HCT116 (cell line): ENCODE results near the gene COL5A2. TPM values are rescaled to one million over a fixed set of nuclear protein-coding genes. Genes with fewer than 3 reads are reported as not detected.

Source experiments
- ATAC-seq: fragments of 200-7000 bp; cut with Tn5 transposase; 2 replicates; pipeline ENCODE4 v1.9.1; 2020; ENCODE audit warnings: mild to moderate bottlenecking, moderate library complexity
- BruUV-seq: library from RNA; stranded (reverse); fragments of 400-500 nt; replicated peaks from 2 replicates; lab custom pipeline; 2021; lab: Mats Ljungman, UMichigan
- CTCF ChIA-PET: fragments of 300-600 bp; sonication (Branson Sonifier 250); formaldehyde crosslinking; loops from one replicate; lab custom pipeline; 2021; ENCODE audit warnings: antibody characterized with exemption; lab: Charles Lee
- POLR2A ChIA-PET: fragments of 300-600, 350-600 bp; sonication (Branson Sonifier 250); formaldehyde crosslinking; loops from one replicate; lab custom pipeline; 2021; ENCODE audit warnings: antibody characterized with exemption; lab: Charles Lee
- RAD21 ChIA-PET, 2 experiments: fragments of 300-600 bp; sonication (Branson Sonifier 250); formaldehyde crosslinking; loops; one replicate each; lab custom pipeline; 2023; ENCODE audit warnings: low total read pairs in 2 of 2; ENCODE audit not compliant: uncharacterized antibody in 2 of 2, unreplicated experiment in 2 of 2, low non-redundant PET in 1 of 2; lab: Charles Lee
- DNase-seq: peaks from one replicate; pipeline ENCODE4 v3.0.0-alpha.2; 2010; ENCODE audit warnings: low read depth, low spot score
- H2AFZ ChIP-seq: fragments of 200-600 bp; shearing (Covaris generic), sonication (generic); 2 replicates; pipeline ENCODE4 v1.6.1; 2017; ENCODE audit warnings: low read depth, mixed run types, mixed read lengths, antibody characterized with exemption, low read length; ENCODE audit not compliant: poor library complexity, severe bottlenecking
- H3K27ac ChIP-seq: 2 replicates; pipeline ENCODE4 v1.5.1; 2012; ENCODE audit warnings: low read depth, low read length
- H3K27me3 ChIP-seq: fragments of 200-600 bp; sonication (generic); 2 replicates; pipeline ENCODE4 v1.6.1; 2016; ENCODE audit warnings: mixed run types, low read length, mixed read lengths; ENCODE audit not compliant: insufficient read depth
- H3K36me3 ChIP-seq, 2 experiments: fragments of 200-500 bp in 1 of 2; fragments of 200-600 bp in 1 of 2; sonication (Bioruptor generic) in 1 of 2; sonication (generic) in 1 of 2; 2 replicates each; pipeline versions ENCODE4 v1.5.1 to v1.6.1; 2014 to 2016; ENCODE audit warnings: low read length in 2 of 2, inconsistent platforms in 1 of 2, mixed read lengths in 1 of 2, mixed run types in 1 of 2; ENCODE audit not compliant: insufficient read depth in 2 of 2, control insufficient read depth in 1 of 2
- H3K4me1 ChIP-seq, 2 experiments: fragments of 200-600 bp in 1 of 2; sonication (generic) in 1 of 2; 2 replicates each; pipeline versions ENCODE4 v1.5.1 to v1.6.1; 2012 to 2017; ENCODE audit warnings: low read length in 2 of 2, inconsistent platforms in 1 of 2, mild to moderate bottlenecking in 1 of 2, mixed read lengths in 1 of 2, mixed run types in 1 of 2, moderate library complexity in 1 of 2; ENCODE audit not compliant: insufficient read depth in 2 of 2, control insufficient read depth in 1 of 2
- H3K4me2 ChIP-seq: fragments of 200-600 bp; sonication (generic); 2 replicates; pipeline ENCODE4 v1.6.1; 2017; ENCODE audit warnings: mixed run types, low read length, mixed read lengths
- H3K4me3 ChIP-seq, 2 experiments: fragments of 200-600 bp in 1 of 2; sonication (generic) in 1 of 2; replicated peaks in 1 of 2; 2 replicates each; pipeline ENCODE4 v1.5.1; 2011 to 2016; ENCODE audit warnings: low read length in 2 of 2, control low read depth in 1 of 2, low read depth in 1 of 2, mild to moderate bottlenecking in 1 of 2, mixed read lengths in 1 of 2, mixed run types in 1 of 2
- H3K79me2 ChIP-seq: fragments of 200-600 bp; sonication (generic); 2 replicates; pipeline ENCODE4 v1.6.1; 2017; ENCODE audit warnings: mild to moderate bottlenecking, mixed run types, low read length, moderate library complexity, mixed read lengths; ENCODE audit not compliant: insufficient read depth
- H3K9ac ChIP-seq: fragments of 200-600 bp; sonication (generic); 2 replicates; pipeline ENCODE4 v1.6.1; 2016; ENCODE audit warnings: low read length, mixed read lengths
- H3K9me2 ChIP-seq: fragments of 200-600 bp; sonication (generic), shearing (Covaris generic); 2 replicates; pipeline ENCODE4 v1.6.1; 2017; ENCODE audit warnings: mixed run types, mild to moderate bottlenecking, moderate library complexity; ENCODE audit not compliant: insufficient read depth
- H3K9me3 ChIP-seq, 2 experiments: fragments of 200-500 bp in 1 of 2; fragments of 200-600 bp in 1 of 2; sonication (Bioruptor generic) in 1 of 2; sonication (generic) in 1 of 2; 2 replicates each; pipeline ENCODE4 v1.6.1; 2014 to 2017; ENCODE audit warnings: low read length in 2 of 2, mixed read lengths in 2 of 2, inconsistent platforms in 1 of 2, low read depth in 1 of 2, mild to moderate bottlenecking in 1 of 2, mixed run types in 1 of 2, moderate library complexity in 1 of 2; ENCODE audit not compliant: control insufficient read depth in 1 of 2, insufficient read depth in 1 of 2
- H4K20me1 ChIP-seq: fragments of 200-600 bp; sonication (generic), shearing (Covaris generic); 2 replicates; pipeline ENCODE4 v1.6.1; 2017; ENCODE audit warnings: mixed run types, mild to moderate bottlenecking, moderate library complexity; ENCODE audit not compliant: insufficient read depth
- ATF3 ChIP-seq: IDR thresholded peaks from 2 replicates; pipeline ENCODE4 v1.6.1; 2012
- CBX3 ChIP-seq: IDR thresholded peaks from 2 replicates; pipeline ENCODE4 v1.6.1; 2012; ENCODE audit warnings: low read depth
- EGR1 ChIP-seq: IDR thresholded peaks from 2 replicates; pipeline ENCODE4 v1.6.1; 2012; ENCODE audit warnings: low read depth
- ELF1 ChIP-seq: IDR thresholded peaks from 2 replicates; pipeline ENCODE4 v1.6.1; 2012; ENCODE audit warnings: low read depth, borderline replicate concordance
- EZH2phosphoT487 ChIP-seq: fragments of 200-600 bp; IDR thresholded peaks from 2 replicates; pipeline ENCODE4 v1.6.1; 2018; ENCODE audit warnings: antibody characterized with exemption, borderline replicate concordance
- FOSL1 ChIP-seq: IDR thresholded peaks from 2 replicates; pipeline ENCODE4 v1.6.1; 2012; ENCODE audit warnings: low read depth
- JUND ChIP-seq: IDR thresholded peaks from 2 replicates; pipeline ENCODE4 v1.6.1; 2012
- MAX ChIP-seq: IDR thresholded peaks from 2 replicates; pipeline ENCODE4 v1.6.1; 2012
- POLR2AphosphoS5 ChIP-seq: IDR thresholded peaks from 2 replicates; pipeline ENCODE4 v1.6.1; 2011; ENCODE audit warnings: mild to moderate bottlenecking, low read depth, low read length, moderate library complexity
- SIN3A ChIP-seq: IDR thresholded peaks from 2 replicates; pipeline ENCODE4 v1.6.1; 2012; ENCODE audit warnings: low read depth
- SRF ChIP-seq: IDR thresholded peaks from 2 replicates; pipeline ENCODE4 v1.6.1; 2012; ENCODE audit warnings: low read depth
- TCF7L2 ChIP-seq: IDR thresholded peaks from 2 replicates; pipeline ENCODE4 v1.7.0; 2011; ENCODE audit warnings: borderline replicate concordance, inconsistent platforms; ENCODE audit not compliant: insufficient read depth, insufficient read length; ENCODE audit errors: extremely low read depth
- YY1 ChIP-seq: IDR thresholded peaks from 2 replicates; pipeline ENCODE4 v1.6.1; 2011; ENCODE audit warnings: low read length, low read depth, moderate library complexity, mild to moderate bottlenecking; ENCODE audit not compliant: insufficient replicate concordance; ENCODE audit errors: extremely low read depth
- ZBTB33 ChIP-seq: IDR thresholded peaks from 2 replicates; pipeline ENCODE4 v1.6.1; 2011; ENCODE audit warnings: mild to moderate bottlenecking, low read length, moderate library complexity; ENCODE audit not compliant: insufficient replicate concordance; ENCODE audit errors: extremely low read depth
- ZFX ChIP-seq: fragments of 450-650 bp; IDR thresholded peaks from 2 replicates; pipeline ENCODE4 v1.6.1; 2017
- intact Hi-C: fragments of 100-400 bp; cut with micrococcal nuclease; formaldehyde crosslinking; loops from 2 replicates; pipeline ENCODE4 v1.10.0; 2022
- total RNA-seq: library from RNA; stranded (reverse); gene quantifications from one replicate; pipeline ENCODE4 v1.2.1, GENCODE V29; 2021; ENCODE audit not compliant: unreplicated experiment

Gene COL5A2
- total RNA-seq, 1 experiment from 2014 or later, result 2.3 TPM

- Histone ChIP-seq H2AFZ (no peak overlapping the region), H3K9me2 (no peaks in the 10 kb centered on the region), H3K27me3 (no peaks in the 10 kb centered on the region), H3K79me2 (no peaks in the 10 kb centered on the region), H4K20me1 (no peaks in the 10 kb centered on the region), H3K36me3 (no peaks in the 10 kb centered on the region), H3K4me1 (no peaks in the 10 kb centered on the region), H3K9ac (no peak overlapping the region), H3K9me3 (no peaks in the 10 kb centered on the region), H3K4me3 (no peak overlapping the region), H3K4me2 (no peak overlapping the region), H3K27ac (no peak overlapping the region)
- ATAC-seq (no peak), DNase-seq (no peak)
- intact Hi-C loops, result no loop called here
- TF ChIP-seq TCF7L2 (no peak), ATF3 (no peak), EGR1 (no peak), SIN3A (no peak)
- ChIA-PET RAD21 (no interaction called here), POLR2A (no interaction called here), CTCF (interaction anchor here (1.5 kb wide), 1 partner anchor 19 kb away, joined by 4 read pairs; no protein-coding TSS in a partner anchor)
- BruUV-seq, result no TSS peak
Measured at GRCh38 chr2:189161894-189162293, 17.7 kb downstream of the COL5A2 start.

GRCh38 chr2:189159717-189160116, 19.8 kb downstream of the COL5A2 start:
- DNase-seq (no peak), ATAC-seq (no peak)
- ChIA-PET CTCF (interaction anchor here (0.9 kb wide), 1 partner anchor 17 kb away, joined by 3 read pairs; no protein-coding TSS in a partner anchor), POLR2A (no interaction called here), RAD21 (no interaction called here)
- Histone ChIP-seq H3K9me3 (no peaks in the 10 kb centered on the region), H3K36me3 (no peaks in the 10 kb centered on the region), H3K79me2 (no peaks in the 10 kb centered on the region), H2AFZ (no peak overlapping the region), H3K27me3 (no peaks in the 10 kb centered on the region), H3K9ac (no peak overlapping the region), H3K4me1 (no peaks in the 10 kb centered on the region), H3K9me2 (no peaks in the 10 kb centered on the region), H3K4me2 (no peak overlapping the region), H4K20me1 (no peaks in the 10 kb centered on the region), H3K4me3 (no peak overlapping the region), H3K27ac (no peak overlapping the region)
- intact Hi-C loops, result no loop called here
- BruUV-seq, result no TSS peak
- TF ChIP-seq EZH2phosphoT487 (no peak), POLR2AphosphoS5 (no peak), ELF1 (no peak), MAX (no peak), ATF3 (no peak), TCF7L2 (no peak), EGR1 (no peak), SIN3A (no peak), SRF (no peak), ZFX (no peak), CBX3 (no peak), JUND (no peak), YY1 (no peak), ZBTB33 (no peak), FOSL1 (no peak)
